Measurements from ENCODE around the gene DHX29.

DNA sequence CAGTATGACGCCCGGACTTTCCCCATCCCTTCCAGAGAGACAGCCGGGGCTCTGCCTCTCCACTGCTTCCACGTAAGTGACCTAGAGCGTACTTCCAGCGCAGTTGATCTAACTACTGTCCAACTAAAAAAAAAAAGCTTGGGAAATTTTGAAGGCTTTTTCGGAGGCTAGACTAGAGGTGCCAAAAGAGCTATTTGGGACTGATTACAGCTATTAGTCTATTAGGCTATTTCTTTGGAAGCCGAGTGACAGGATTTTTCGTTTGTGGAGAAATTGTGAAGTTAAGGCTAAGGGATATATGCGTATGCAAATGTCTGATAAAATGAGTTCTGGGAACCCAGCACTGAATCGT lies 75.6 kb downstream of the DHX29 start:
- no peak for TF ChIP-seq POLR2A (IDR thresholded peaks at IDR 0.05; ENCODE audit: low read length)
- TF ChIP-seq GATA1 (IDR thresholded peaks at IDR 0.05; ENCODE audit: low read depth, low read length): no peak

Measured in erythroblast (primary cell).